ENCODE data around the gene CX3CL1. TPM values are rescaled to one million over a fixed set of nuclear protein-coding genes. Genes with fewer than 3 reads are reported as not detected.
A peak's percentile ranks its signal among the peaks of the same experiment; 100 is the strongest.

The CX3CL1 gene
- total and polyA plus RNA-seq, 10 of the 15 experiments (the other 5 are each of a cell fraction or from before 2014, with no cell fraction given) = 0.03 to 1.2 (median 0.46) TPM

DNA sequence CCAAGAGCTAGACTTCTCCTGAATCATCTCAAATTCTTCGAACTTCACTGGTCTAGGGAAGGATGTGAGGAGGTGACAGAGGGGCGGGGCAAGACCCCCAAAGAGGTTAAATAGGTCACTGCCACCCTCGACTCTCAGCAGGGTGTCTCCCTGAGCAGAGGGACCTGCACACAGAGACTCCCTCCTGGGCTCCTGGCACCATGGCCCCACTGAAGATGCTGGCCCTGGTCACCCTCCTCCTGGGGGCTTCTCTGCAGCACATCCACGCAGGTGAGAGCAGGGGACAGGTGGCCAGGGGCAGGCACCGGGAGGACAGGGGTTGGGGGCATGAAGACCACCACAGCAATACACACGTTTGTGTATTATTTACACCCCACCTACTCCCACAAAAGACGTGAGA, 41.4 kb downstream of the CX3CL1 start (continued):
- 0 out of 2 replicates have a peak, but pooled peaks have one; percentile 29 for TF ChIP-seq RELB (IDR thresholded peaks at IDR 0.05; ENCODE audit: low read depth)
- TF ChIP-seq NFYB (IDR thresholded peaks at IDR 0.05; ENCODE audit: insufficient read depth, low read depth, low read length) = no peak
- TF ChIP-seq SPI1 (IDR thresholded peaks at IDR 0.05; ENCODE audit: borderline replicate concordance, insufficient read depth, low read depth, low read length) = no peak
- TF ChIP-seq CBX5 (IDR thresholded peaks at IDR 0.05; ENCODE audit: low read depth) = no peak
- 0 out of 2 replicates have a peak, but pooled peaks have one; percentile 45 for TF ChIP-seq IKZF1 (conservative IDR thresholded peaks at IDR 0.05)

- FAIRE-seq (no peak), ATAC-seq (peak; percentile 4), DNase-seq (ENCODE audit: low read depth, low spot score) (no peak)
- no peaks in the 10 kb centered on the region for H3K36me3 ChIP-seq (ENCODE audit: control insufficient read depth in 2 of 2, insufficient read depth in 2 of 2, low read length in 1 of 2)
- TF ChIP-seq SREBF2 (IDR thresholded peaks at IDR 0.05; ENCODE audit: low read length) (no peak), SUPT20H (IDR thresholded peaks at IDR 0.05; ENCODE audit: borderline replicate concordance, control insufficient read depth, low read depth, low read length) (no peak), HSF1 (IDR thresholded peaks at IDR 0.05; ENCODE audit: low read depth, low read length) (no peak), NFXL1 (IDR thresholded peaks at IDR 0.05; ENCODE audit: borderline replicate concordance) (no peak), PAX5 (IDR thresholded peaks at IDR 0.05; ENCODE audit: borderline replicate concordance, low read depth, low read length) (no peak)
- TF ChIP-seq, protein P1, sequence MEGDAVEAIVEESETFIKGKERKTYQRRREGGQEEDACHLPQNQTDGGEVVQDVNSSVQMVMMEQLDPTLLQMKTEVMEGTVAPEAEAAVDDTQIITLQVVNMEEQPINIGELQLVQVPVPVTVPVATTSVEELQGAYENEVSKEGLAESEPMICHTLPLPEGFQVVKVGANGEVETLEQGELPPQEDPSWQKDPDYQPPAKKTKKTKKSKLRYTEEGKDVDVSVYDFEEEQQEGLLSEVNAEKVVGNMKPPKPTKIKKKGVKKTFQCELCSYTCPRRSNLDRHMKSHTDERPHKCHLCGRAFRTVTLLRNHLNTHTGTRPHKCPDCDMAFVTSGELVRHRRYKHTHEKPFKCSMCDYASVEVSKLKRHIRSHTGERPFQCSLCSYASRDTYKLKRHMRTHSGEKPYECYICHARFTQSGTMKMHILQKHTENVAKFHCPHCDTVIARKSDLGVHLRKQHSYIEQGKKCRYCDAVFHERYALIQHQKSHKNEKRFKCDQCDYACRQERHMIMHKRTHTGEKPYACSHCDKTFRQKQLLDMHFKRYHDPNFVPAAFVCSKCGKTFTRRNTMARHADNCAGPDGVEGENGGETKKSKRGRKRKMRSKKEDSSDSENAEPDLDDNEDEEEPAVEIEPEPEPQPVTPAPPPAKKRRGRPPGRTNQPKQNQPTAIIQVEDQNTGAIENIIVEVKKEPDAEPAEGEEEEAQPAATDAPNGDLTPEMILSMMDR (IDR thresholded peaks at IDR 0.05 in 2 of 3, conservative IDR thresholded peaks at IDR 0.05 in 1 of 3; ENCODE audit: control insufficient read depth in 2 of 3, extremely low read depth in 1 of 3, insufficient read depth in 1 of 3, low read depth in 3 of 3, low read length in 3 of 3) = no peak
- no peak overlapping the region for H3K4me3 ChIP-seq
- H3K4me2 ChIP-seq (ENCODE audit: control insufficient read depth, insufficient read depth) = no peak overlapping the region
- in situ Hi-C loops (cut with MboI) = loop anchor here (5.0 kb wide), 2 partner anchors 101 to 114 kb away; no protein-coding TSS in a partner anchor
- no peaks in the 10 kb centered on the region for H4K20me1 ChIP-seq (ENCODE audit: control insufficient read depth, insufficient read depth)
- H3K4me1 ChIP-seq (ENCODE audit: control insufficient read depth, insufficient read depth, low read length) = peaks cover 45% of the 10 kb centered on the region
- WGBS (ENCODE audit: insufficient coverage, insufficient replicate concordance, low lambda C conversion rate, missing lambda C conversion rate) = 63% methylated on average over 11 of the region's 16 CpGs
- POLR2A ChIA-PET = interaction anchor here (0.6 to 3.7 kb wide), 6 partner anchors 38 to 114 kb away, joined by 3 to 65 read pairs (median 4); partner anchors contain the start of genes CCL22 and CX3CL1
- SMC1A ChIA-PET (ENCODE audit: uncharacterized antibody, unreplicated experiment) = interaction anchor here (0.7 to 5.8 kb wide), 19 partner anchors 11 to 113 kb away, joined by 3 to 283 read pairs (median 5); partner anchors contain the start of genes CCL17 and CX3CL1
- no peak overlapping the region for H3K27ac ChIP-seq (ENCODE audit: control insufficient read depth, insufficient read depth)
- peak overlapping the region; percentile 90; the same call in 1 of the 2 replicates for H2AFZ ChIP-seq (ENCODE audit: control insufficient read depth, low read depth, low read length)
- CTCF ChIA-PET = interaction anchor here (0.7 to 14.6 kb wide), 34 partner anchors 10 to 320 kb away, joined by 3 to 632 read pairs (median 6); partner anchors contain the start of genes ADGRG5, ARL2BP, CIAPIN1 and COQ9
- no peaks in the 10 kb centered on the region for H3K27me3 ChIP-seq (replicated peaks in 1 of 2; ENCODE audit: control insufficient read depth in 2 of 2, insufficient read depth in 2 of 2, low read length in 1 of 2)
- H3K79me2 ChIP-seq (ENCODE audit: control insufficient read depth, insufficient read depth, low read length) = no peaks in the 10 kb centered on the region
- intact Hi-C loops (cut with micrococcal nuclease; ENCODE audit: unreplicated experiment) = loop anchor here (2.0 kb wide), 2 partner anchors 75 to 171 kb away; partner anchors contain the start of gene ARL2BP
- BruUV-seq (replicated peaks) = no TSS peak
- RAD21 ChIA-PET (ENCODE audit: unreplicated experiment) = interaction anchor here (0.6 to 7.5 kb wide), 27 partner anchors 10 to 324 kb away, joined by 3 to 293 read pairs (median 4); partner anchors contain the start of genes CCL22, CIAPIN1, COQ9 and CPNE2
- H3K9ac ChIP-seq (ENCODE audit: control insufficient read depth, insufficient read depth, low read length) = no peak overlapping the region
- H3K9me3 ChIP-seq (replicated peaks; ENCODE audit: control insufficient read depth, insufficient read depth, low read length) = no peaks in the 10 kb centered on the region
Measured at GRCh38 chr16:57416084-57416483, 43.8 kb downstream of the CX3CL1 start.
